Measurements from ENCODE around the gene SH3GL3. TPM values are rescaled to one million over a fixed set of nuclear protein-coding genes. Genes with fewer than 3 reads are reported as not detected.

The SH3GL3 gene
- polyA plus RNA-seq, 2 of the 4 experiments (the other 2 are of a cell fraction): 0.19 to 0.21 TPM

- peak; percentile 28 for FAIRE-seq
- POLR2A ChIA-PET: no interaction called here
- ATAC-seq: no peak
- H3K27ac ChIP-seq: no peak overlapping the region
- CTCF ChIA-PET: interaction anchor here (1.0 to 16.0 kb wide), 11 partner anchors 10 to 707 kb away, joined by 3 to 249 read pairs (median 7); partner anchors contain the start of gene SH3GL3
- H3K4me1 ChIP-seq: no peaks in the 10 kb centered on the region
- H3K9me3 ChIP-seq: no peaks in the 10 kb centered on the region
- TF ChIP-seq ESRRA (IDR thresholded peaks at IDR 0.05; ENCODE audit: borderline replicate concordance, low read length): no peak
- no peak for TF ChIP-seq MAFK (IDR thresholded peaks at IDR 0.05; ENCODE audit: partially characterized antibody)
- TF ChIP-seq FOXS1 (CRISPR knock-in tag; IDR thresholded peaks at IDR 0.05): no peak
- peak; percentile 52 to 71; a peak in 3 of 4 replicates for TF ChIP-seq CEBPB (IDR thresholded peaks at IDR 0.05)
- 31% methylated on average over 5 of the region's 5 CpGs for WGBS (ENCODE audit: missing lambda C conversion rate)
- no peak overlapping the region for H3K4me2 ChIP-seq
- no peak for DNase-seq (ENCODE audit: low read depth in 1 of 2, low spot score in 1 of 2)
- no peak overlapping the region for H3K4me3 ChIP-seq
Observed at GRCh38 chr15:83558146-83558545, 111.0 kb downstream of the SH3GL3 start.

DNA sequence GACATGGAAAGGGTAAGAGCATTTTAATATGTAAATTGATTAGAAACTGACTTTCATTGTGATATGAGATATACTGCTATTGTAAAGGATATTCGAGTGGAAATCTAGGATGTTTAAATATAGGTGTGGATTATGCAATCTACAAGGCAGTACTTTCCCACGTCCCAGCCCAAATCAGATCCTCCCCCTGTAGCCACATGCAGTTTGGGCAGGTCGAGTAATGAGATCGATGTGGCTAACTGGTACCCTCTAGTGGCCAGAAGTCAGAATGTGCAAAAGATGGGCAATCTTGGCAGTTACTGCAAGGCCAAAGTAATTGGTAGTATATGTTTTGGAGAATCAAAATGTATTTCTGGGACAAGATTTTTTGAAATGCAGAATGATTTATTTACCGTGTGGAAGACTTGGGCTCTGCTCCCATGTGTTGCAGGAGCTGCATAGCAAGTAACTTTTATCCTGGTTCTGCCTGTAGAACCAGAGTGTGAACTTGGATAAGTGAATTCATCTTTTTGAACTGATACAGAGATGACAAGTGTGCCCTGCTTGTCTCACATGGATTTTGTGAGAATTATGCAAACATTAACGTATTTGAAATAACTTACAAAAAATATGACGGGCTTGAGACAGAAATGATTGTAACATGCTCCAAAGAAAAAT lies 112.3 kb downstream of the SH3GL3 start:
- Histone ChIP-seq H3K4me3 (no peak overlapping the region), H3K4me1 (no peaks in the 10 kb centered on the region), H3K27ac (no peak overlapping the region), H3K4me2 (no peak overlapping the region), H3K9me3 (no peaks in the 10 kb centered on the region)
- peak; percentile 92 to 95 for TF ChIP-seq RAD21 (conservative IDR thresholded peaks at IDR 0.05 in 1 of 2, IDR thresholded peaks at IDR 0.05 in 1 of 2)
- TF ChIP-seq CEBPB (IDR thresholded peaks at IDR 0.05): peak in 1 of 2 experiments; percentile 80; a peak in 2 of 4 replicates
- no peak for TF ChIP-seq ZSCAN20 (CRISPR knock-in tag; IDR thresholded peaks at IDR 0.05)
- TF ChIP-seq, protein P1, sequence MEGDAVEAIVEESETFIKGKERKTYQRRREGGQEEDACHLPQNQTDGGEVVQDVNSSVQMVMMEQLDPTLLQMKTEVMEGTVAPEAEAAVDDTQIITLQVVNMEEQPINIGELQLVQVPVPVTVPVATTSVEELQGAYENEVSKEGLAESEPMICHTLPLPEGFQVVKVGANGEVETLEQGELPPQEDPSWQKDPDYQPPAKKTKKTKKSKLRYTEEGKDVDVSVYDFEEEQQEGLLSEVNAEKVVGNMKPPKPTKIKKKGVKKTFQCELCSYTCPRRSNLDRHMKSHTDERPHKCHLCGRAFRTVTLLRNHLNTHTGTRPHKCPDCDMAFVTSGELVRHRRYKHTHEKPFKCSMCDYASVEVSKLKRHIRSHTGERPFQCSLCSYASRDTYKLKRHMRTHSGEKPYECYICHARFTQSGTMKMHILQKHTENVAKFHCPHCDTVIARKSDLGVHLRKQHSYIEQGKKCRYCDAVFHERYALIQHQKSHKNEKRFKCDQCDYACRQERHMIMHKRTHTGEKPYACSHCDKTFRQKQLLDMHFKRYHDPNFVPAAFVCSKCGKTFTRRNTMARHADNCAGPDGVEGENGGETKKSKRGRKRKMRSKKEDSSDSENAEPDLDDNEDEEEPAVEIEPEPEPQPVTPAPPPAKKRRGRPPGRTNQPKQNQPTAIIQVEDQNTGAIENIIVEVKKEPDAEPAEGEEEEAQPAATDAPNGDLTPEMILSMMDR (IDR thresholded peaks at IDR 0.05): peak; percentile 94
- peak; percentile 93 for TF ChIP-seq SMC3 (IDR thresholded peaks at IDR 0.05)
- 0 out of 2 replicates have a peak, but pooled peaks have one; percentile 31 for TF ChIP-seq MAX (IDR thresholded peaks at IDR 0.05)
- TF ChIP-seq, protein P2, sequence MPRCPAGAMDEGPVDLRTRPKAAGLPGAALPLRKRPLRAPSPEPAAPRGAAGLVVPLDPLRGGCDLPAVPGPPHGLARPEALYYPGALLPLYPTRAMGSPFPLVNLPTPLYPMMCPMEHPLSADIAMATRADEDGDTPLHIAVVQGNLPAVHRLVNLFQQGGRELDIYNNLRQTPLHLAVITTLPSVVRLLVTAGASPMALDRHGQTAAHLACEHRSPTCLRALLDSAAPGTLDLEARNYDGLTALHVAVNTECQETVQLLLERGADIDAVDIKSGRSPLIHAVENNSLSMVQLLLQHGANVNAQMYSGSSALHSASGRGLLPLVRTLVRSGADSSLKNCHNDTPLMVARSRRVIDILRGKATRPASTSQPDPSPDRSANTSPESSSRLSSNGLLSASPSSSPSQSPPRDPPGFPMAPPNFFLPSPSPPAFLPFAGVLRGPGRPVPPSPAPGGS (IDR thresholded peaks at IDR 0.05): no peak
- no peak for TF ChIP-seq MAZ (IDR thresholded peaks at IDR 0.05; ENCODE audit: borderline replicate concordance, low read depth, low read length)
- FAIRE-seq (peak; percentile 97), DNase-seq (ENCODE audit: low read depth in 1 of 2, low spot score in 1 of 2) (peak; percentile 70 to 76), ATAC-seq (peak; percentile 86 to 98)
- under 1% methylated on average over 7 of the region's 7 CpGs for WGBS (ENCODE audit: missing lambda C conversion rate)
- POLR2A ChIA-PET: interaction anchor here (0.6 kb wide), 1 partner anchor 311 kb away, joined by 3 read pairs; no protein-coding TSS in a partner anchor
- CTCF ChIA-PET: interaction anchor here (0.6 to 16.0 kb wide), 34 partner anchors 8 to 709 kb away, joined by 3 to 249 read pairs (median 4); partner anchors contain the start of gene SH3GL3

- Histone ChIP-seq H3K4me2 (no peak overlapping the region), H3K4me1 (no peaks in the 10 kb centered on the region), H3K9me3 (no peaks in the 10 kb centered on the region), H3K4me3 (no peak overlapping the region), H3K27ac (no peak overlapping the region)
- no peak for TF ChIP-seq MAX (IDR thresholded peaks at IDR 0.05)
- TF ChIP-seq KDM5A (IDR thresholded peaks at IDR 0.05): no peak
- no peak for TF ChIP-seq CBX2 (IDR thresholded peaks at IDR 0.05; ENCODE audit: borderline replicate concordance, low read depth)
- no peak for TF ChIP-seq RARB (CRISPR knock-in tag; IDR thresholded peaks at IDR 0.05)
- no peak for TF ChIP-seq EHF (CRISPR knock-in tag; IDR thresholded peaks at IDR 0.05)
- TF ChIP-seq POLR2AphosphoS2 (conservative IDR thresholded peaks at IDR 0.05; ENCODE audit: low read length): no peak
- no peak for TF ChIP-seq ATOH8 (CRISPR knock-in tag; IDR thresholded peaks at IDR 0.05; ENCODE audit: low read depth)
- no peak for TF ChIP-seq CHD2 (IDR thresholded peaks at IDR 0.05; ENCODE audit: low read length, partially characterized antibody)
- TF ChIP-seq HEYL (CRISPR knock-in tag; IDR thresholded peaks at IDR 0.05): no peak
- TF ChIP-seq, protein P3, sequence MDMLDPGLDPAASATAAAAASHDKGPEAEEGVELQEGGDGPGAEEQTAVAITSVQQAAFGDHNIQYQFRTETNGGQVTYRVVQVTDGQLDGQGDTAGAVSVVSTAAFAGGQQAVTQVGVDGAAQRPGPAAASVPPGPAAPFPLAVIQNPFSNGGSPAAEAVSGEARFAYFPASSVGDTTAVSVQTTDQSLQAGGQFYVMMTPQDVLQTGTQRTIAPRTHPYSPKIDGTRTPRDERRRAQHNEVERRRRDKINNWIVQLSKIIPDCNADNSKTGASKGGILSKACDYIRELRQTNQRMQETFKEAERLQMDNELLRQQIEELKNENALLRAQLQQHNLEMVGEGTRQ (IDR thresholded peaks at IDR 0.05): no peak
- no peak for TF ChIP-seq RFX5 (IDR thresholded peaks at IDR 0.05)
- no peak for TF ChIP-seq HES2 (IDR thresholded peaks at IDR 0.05)
- TF ChIP-seq RNF2 (IDR thresholded peaks at IDR 0.05; ENCODE audit: borderline replicate concordance, low read depth): no peak
- TF ChIP-seq FOSL2 (IDR thresholded peaks at IDR 0.05): no peak
- TF ChIP-seq FOSL2 (CRISPR knock-in tag; IDR thresholded peaks at IDR 0.05): no peak
- ATAC-seq (no peak), DNase-seq (ENCODE audit: low read depth in 1 of 2, low spot score in 1 of 2) (no peak), FAIRE-seq (no peak)
- ChIA-PET POLR2A (no interaction called here), CTCF (interaction anchor here (0.6 to 16.0 kb wide), 12 partner anchors 9 to 314 kb away, joined by 3 to 249 read pairs (median 4); partner anchors contain the start of gene SH3GL3)
Observed at GRCh38 chr15:83561661-83562060, 114.5 kb downstream of the SH3GL3 start.
